GM19397 (cell line): ENCODE measurements around the gene INIP.
"Not testable (repeated sequence)": the region's sequence is repeated elsewhere in the genome, so short reads cannot be mapped to it uniquely, and the experiment has no call there.

Experiments used
- ATAC-seq: cut with Tn5 transposase; IDR thresholded peaks from one replicate; pipeline ENCODE4 v1.9.1; 2021; ENCODE audit warnings: mild to moderate bottlenecking, moderate library complexity; ENCODE audit not compliant: unreplicated experiment

The INIP gene

DNA sequence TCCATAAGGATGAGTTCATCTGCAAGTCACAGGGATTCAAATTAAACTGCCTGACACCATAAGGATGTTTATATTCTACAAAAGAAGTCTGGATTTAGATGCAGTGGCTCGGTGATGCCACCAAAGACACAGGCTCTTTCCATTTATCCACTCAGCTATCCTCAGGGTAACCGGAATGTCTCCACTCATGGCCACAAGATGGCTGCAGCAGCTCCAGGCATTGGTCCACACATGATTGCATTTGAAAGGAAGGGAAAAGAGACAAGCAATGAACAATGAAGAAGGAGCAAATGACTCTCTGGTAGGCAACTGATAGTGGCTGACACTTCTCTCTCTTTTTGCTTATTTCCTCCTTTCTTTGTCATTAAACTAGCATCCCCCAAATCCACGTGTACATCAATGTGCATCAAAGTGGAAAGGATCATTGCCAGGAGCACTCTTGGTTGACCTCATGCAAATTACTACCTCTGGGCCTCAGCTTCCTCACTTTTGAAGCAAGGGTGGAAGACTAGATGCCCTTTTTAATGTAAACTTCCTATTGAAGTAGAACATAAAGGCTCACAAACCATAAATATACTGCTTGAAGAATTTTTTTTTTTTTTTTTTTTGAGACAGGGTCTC lies 25.4 kb upstream of the INIP start:
- no peak for ATAC-seq

DNA sequence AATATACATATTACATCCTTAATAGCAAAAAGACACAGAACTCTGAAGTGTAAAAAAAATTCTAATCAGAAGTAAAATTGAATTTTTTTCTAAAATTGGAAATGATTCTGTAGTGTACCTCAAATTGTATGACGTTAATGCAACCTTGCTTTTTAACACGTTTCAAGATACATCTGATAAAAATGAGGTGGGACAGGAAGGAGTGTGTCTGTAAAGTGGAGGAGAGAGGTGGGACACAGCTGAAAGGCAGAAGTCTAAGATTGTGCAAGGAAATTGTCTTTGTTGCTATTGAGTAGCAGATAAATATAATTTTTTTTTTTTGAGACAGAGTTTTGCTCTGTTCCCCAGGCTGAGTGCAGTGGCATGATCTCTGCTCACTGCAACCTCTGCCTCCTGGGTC lies 17.0 kb upstream of the INIP start:
- no peak for ATAC-seq

DNA sequence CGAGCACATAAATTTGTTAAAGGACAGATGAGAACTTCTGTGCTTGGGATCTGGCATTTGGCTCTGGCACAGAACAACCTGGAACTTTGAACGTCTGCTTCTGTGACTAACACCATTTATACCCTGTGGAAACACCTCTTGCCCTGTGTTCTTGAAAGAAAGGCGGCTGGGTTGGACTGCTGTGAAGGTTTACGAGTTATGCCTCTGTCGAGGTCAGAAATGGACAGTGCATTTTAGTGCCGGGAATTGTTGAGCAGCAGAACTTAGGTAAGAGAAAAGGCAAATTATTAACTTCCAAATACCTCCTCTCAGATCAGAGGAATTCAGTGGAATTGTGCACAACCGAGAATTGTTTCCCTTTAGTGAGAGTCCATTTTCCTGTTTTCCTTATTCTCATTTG lies 14.1 kb upstream of the INIP start:
- no peak for ATAC-seq

DNA sequence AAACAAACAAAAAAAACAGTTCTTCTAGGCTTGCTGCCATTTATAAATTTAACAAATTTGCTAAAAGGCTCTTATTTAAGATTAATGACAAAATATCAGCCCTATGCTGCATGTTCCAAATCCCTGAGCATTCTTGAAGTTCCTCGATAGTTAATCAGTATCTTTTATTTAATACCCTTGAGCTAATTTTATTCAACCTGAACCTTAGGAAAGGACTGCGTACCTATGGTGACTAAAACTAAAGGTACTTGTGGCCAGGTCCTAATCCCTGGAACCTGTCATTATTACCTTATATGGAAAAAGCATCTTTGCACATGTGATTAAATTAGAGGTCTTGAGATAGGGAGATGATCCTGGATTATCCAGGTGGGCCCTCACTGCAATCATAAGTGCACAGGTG lies 10.5 kb upstream of the INIP start:
- ATAC-seq = no peak

DNA sequence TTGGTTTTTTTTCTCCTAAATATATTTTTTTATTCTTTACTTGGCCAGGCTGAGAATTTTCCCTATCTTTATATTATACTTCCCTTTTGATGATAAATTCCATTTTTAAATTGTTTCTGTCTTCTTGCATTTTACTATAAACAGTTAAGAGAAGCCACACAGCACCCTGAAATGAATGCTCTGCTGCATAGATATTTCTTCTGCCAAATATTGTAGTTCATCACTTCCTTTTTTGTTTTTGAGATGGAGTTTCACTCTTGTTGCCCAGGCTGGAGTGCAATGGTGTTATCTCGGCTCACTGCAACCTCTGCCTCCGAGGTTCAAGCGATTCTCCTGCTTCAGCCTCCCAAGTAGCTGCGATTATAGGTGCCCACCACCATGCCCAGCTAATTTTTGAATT lies 8.5 kb upstream of the INIP start:
- ATAC-seq = no peak

DNA sequence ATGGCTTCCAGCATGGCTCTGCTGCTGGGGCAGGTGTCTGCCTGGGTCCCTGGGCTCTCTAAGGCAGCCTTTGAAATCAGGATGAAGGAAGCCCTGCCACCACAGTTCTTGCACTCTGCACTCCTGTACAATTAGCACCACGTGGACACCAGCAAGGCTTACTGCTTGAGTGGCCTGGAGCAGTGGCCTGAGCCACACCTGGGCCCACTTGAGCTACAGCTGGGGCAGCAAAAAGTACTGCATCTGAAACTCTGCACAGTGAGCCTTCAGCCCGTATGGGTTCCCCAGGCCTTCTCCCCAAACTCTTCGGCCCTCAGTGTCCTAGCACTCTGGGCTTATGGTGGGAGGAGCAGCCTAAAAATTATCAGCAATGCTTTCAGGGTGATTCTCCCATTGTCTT lies 8.0 kb upstream of the INIP start:
- no peak for ATAC-seq

DNA sequence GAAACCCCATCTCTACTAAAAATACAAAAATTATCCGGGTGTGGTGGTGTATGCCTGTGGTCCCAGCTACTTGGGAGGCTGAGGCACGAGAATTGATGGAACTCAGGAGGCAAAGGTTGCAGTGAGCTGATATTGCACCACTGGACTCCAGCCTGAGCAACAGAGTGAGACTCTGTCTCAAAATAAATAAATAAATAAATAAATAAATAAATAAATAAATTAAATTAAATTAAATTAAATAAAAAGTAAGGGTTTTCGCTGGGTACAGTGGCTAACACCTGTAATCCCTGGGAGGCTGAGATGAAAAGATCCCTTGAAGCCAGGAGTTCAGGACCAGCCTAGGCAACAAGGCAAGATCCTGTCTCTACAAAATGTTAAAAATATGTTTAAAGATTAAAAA lies 4.8 kb upstream of the INIP start:
- ATAC-seq = not testable (repeated sequence)

DNA sequence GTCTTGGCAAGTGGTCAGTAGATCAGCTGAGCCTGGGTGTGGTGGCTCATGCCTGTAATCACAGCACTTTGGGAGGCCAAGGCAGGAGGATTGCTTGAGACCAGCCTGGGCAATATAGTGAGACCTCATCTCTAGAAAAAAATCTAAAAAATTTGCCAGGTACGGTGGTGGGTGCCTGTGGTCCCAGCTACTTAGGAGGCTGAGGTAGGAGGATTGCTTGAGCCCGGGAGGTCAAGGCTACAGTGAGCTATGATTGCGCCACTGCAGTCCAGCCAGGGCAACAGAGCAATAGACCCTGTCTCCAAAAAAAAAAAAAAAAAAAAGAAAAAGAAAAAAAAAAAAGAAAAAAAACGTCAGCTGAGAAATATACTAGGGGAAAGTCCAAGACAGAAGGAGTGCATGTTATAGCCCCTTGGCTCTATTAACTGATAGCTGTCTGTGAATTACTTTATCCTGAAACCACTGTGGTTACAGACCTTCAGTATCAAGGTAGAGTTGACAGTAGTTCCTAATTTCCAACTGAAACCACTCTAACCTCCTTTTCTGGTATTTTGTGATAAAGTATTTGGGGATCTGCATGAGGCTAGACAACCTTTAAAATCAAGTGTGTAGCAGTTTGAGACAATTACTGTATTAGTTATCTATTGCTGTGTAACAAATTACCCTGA lies 2.3 kb upstream of the INIP start:
- ATAC-seq = no peak

DNA sequence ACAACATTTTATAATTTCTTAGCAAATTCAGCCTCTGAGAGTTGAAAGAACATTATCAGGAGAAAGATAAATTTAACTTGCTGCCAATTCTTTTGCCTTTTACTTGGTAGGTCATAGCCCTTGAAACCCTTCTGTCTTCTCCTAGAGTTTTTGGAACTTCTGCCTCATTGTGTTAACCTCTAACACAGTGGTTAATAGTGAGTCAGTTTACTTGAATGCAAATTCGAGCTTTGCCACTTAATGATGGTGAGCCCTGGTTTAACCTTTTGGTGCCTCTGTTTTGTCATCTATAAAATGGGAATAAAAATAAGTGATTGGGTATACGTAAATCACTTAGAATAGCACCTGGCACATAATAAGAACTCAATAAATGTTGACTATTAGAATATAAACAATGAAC lies 1.8 kb upstream of the INIP start:
- no peak for ATAC-seq

DNA sequence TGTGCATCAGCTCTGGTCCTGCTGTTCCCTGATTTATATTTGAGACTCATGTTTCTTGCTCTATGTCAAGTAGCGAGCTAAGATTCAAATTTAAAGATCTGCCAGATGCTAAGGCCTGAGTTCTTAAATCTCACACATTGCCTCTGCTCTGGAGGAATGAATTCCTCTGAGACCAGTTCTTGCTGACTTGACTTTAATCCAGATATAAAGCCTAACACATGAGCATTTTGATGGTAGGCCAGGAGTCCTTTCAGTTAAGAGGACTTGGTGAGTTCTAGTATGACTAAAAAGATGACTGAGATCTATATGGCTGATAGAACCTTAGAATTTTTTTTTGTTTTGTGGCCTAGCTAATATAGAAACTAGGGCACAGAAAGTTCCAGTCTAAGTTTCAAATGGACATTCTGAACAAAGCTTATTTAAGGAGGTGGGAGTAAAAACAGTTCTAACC lies 1.3 kb upstream of the INIP start:
- no peak for ATAC-seq

DNA sequence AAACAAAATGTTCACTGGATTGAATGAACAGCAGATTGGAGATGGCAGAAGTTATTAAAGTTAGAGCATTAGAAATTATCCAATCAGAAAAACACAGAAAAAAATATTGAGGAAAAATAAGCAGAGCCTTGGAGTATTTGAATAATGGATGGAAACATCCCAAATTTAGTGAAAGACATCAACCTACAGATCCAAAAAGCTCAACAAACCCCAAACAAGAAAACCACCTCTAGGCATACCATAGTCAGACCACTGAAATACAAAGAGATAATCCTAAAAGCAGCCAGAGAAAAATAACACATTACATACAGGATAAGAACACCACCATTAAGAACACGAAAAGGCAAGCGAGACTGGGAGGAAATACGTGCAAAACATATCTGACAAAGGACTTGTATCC lies 5.2 kb downstream of the INIP start:
- ATAC-seq = no peak

DNA sequence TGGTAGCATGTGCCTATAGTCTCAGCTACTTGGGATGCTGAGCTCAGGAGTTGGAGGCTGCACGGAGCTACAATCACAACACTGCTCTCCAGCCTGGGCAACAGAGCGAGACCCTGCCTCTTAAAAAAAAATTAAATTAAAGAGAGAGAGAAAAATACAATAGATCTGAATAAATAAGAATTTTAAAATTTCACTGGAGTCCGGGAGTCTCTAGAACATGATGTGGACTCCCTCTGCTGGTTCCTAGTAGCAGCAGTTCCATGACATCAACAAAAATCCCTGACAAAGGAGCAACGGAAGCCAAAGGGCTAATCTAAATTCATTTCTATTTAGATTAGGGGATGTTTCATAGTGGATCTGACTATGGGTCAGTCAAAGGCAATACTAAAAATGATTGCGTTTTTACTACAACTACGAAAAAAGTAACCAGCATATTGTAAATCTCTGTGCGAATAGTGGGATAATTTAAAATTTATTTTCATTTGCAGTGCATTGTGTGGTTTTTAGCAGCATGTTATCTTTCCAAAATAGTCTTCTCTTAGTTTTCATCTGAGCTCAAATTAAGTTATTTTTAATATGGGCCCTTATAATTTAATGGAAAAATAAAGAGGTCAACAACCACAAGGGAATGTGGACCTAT lies 6.7 kb downstream of the INIP start:
- no peak for ATAC-seq

DNA sequence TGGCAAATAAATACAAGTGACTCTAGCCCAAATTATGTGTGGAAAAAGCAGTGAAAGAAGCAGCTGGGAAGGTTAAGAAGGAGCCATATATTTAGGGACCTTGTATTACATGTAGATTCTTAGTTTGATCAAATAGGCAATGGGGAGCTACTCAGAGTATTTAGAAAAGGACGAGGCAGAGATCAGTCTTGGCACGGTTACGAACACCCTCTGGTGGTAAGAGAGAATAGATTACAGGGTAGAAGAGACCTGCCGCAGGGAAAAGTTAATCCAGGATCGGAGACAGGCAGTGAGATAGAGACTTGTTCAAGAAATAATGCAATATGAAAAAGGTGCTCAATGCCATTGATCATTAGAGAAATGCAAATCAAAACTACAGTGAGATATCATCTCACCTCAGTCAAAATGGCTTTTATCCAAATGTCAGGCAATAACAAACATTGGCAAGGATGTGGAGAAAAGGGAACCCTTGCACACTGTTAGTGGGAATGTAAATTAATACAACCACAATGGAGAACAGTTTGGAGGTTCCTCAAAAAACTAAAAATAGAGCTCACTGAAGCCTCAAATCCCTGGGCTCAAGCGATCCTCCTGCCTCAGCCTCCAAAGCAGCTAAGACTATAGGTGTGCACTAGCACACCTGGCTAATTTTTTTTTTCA lies 12.0 kb downstream of the INIP start:
- no peak for ATAC-seq

DNA sequence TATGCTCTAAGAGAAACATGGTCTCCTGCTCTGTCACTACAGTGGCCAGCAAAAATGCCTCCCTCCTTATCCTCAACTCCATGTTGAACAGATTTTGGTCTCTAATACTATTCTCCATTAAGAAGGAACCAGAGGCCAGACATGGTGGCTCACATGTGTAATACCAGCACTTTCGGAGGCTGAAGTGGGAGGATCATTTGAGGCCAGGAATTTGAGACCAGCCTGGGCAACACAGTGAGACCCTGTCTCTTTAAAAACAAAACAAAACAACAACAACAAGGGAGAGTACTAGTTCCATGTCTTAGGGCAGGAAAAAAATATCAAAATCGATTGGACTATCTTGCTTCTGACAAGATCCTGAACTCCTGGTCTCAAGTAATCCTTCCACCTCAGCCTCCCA lies 14.6 kb downstream of the INIP start:
- ATAC-seq = no peak

DNA sequence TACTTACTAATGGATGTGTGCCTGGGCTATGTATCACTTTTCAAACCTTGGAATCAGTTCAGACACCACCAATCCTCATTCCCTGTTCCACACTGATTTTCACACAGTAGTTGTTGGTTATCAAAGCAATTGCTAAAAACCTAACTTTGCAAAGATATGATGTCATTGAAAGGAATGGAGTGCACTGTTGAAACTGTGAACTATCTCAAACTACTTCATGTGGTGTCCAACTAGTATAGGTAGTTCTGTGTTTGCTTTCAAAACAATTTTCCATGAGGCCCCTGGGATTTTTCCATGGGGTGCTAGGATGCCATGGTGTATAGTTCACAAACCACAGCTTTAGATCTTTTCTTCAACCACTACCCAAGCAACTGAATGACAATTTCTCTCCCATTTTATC lies 17.8 kb downstream of the INIP start:
- ATAC-seq = no peak

DNA sequence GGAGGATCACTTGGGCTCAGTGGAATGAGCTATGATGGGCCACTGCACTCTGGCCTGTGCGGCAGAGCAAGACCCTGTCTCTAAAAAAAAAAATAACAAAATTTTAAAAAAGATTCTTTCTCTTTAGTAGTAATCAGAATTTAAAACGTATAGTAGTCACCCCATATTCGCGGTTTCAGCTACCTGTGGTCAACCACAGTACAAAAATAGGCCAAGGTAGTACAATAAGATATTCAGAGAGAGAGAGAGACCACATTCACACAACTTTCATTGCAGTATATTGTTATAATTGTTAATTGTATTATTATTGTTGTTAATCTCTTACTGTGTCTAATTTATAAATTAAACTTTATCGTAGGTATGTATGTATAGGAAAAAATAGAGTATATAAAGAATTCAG lies 18.7 kb downstream of the INIP start:
- ATAC-seq = peak; percentile 55

DNA sequence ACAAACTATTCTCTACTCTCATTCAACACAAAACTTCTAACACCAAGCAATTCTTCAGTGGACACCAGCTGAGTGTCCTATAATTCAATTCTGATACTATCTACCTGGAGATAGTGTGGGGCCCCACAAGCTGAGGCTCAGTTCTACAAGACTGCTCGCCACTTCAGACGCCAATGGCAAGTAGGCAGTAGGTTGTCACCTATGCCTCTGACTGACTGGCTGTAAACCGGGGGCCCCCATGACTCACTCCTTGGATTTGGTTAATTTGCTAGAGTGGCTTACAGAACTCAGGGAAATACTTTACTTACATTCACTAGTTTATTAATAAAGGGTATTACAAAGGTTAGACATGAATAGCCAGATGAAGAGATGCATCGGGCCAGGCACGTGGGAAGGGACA lies 21.5 kb downstream of the INIP start:
- ATAC-seq = no peak

DNA sequence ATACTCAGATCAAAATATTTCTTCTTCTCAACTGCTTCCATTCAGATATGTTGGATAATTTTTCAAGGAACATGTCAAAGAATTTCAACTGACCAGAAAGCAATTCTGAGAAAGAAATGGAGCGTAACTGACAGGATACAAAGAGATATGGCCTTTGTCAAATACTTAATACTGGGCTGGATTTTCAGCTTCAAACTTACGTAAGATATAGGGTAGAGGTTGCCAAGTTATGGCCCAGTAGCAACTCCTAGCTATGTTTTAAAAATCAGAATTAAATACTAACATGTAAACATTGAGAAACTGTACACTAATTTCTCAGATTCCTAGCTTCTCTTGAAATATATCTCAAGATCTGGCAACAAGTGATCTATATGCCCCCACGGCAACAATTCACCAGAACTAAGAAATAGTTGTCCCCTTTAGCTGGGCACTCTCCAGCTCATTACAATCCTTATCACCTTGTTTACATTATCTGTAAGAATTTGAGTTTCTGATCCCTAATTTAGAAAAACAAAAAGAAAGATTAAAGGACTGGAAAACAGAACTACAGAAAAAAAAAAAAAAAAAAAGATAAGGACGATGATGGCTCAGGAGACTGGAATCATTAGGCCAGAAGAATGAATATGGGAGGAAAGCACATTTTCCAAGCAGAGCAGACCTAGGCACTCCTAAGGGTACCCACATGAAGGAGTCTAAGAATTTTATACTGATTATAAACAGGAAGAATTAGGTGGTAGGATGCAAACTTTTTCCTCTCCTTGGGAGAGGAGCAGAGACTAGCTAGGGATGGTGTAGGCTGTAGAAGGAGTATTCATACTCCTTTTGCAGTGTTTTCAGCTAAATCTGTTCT lies 23.0 kb downstream of the INIP start:
- ATAC-seq = no peak

DNA sequence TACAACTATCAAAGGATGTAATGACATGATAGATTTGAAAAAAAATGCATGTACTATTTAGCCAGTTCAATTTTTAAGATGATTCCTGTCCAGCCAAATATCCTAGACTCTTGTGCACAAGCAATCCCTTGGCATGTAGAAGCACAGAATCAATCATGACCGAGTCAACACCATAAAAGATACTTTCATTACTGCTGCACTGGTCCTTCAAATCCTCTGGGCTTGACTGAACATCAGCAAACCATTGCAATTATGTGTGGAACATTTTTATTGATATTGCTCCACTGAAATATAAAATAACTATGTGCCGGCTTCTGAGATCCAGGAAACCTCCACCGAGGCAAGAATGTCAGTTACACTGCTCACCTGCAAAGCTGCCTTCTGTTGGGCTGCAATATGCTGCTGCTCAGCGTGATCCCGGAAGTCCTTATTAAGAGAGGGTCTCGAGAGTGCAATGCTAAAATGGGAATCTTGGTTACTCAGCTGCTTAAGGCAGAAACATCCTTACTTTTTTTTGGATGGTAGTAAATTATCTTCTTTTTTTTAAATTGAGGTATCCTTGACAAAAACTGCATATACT lies 28.7 kb downstream of the INIP start:
- no peak for ATAC-seq

DNA sequence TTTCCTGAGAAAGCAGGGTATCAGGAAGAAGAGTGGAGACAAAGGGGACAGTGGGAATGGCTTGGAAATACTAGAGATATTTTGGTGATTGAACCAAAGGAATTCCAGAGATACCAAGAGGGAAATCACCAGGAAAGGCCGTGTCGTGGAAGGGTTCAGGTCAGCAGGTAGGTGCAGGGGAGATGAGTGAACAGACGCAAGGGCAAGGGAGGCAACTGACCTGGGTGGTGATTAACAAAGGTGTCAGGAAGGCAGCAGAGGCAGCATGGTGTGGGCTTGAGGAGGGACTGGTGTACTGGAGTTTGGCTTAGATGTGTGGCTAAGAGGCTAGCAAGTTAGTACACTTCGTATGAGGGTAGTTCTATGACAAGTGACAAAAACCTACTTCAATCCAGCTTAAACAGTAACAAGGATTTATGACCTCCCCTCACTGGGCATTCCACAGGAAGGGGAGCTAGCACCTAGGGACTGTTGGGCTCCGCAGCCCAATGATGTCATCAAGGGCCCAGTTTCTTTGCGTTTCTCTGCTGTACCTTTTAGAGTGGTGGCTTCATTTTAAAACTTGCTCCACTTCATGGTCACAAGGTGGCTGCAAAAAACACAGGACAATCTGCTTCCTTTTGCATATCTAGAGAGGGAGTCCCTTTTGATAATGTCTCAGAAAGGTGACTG lies 37.0 kb downstream of the INIP start:
- no peak for ATAC-seq
